ENCODE measurements around the gene NOVA2.

Gene NOVA2

GRCh38 chr19:45962021-45962420 lies 11.6 kb downstream of the NOVA2 start:
- DNase-seq (ENCODE audit: low read depth in 3 of 3) = no peak

GRCh38 chr19:45960595-45961235 lies 12.9 kb downstream of the NOVA2 start:
- no peak for DNase-seq (ENCODE audit: low read depth in 3 of 3)

GRCh38 chr19:45959517-45960025 lies 14.1 kb downstream of the NOVA2 start:
- DNase-seq (ENCODE audit: low read depth in 3 of 3) = no peak

GRCh38 chr19:45958769-45959516 lies 14.7 kb downstream of the NOVA2 start:
- no peak for DNase-seq (ENCODE audit: low read depth in 3 of 3)

GRCh38 chr19:45958320-45958719 lies 15.3 kb downstream of the NOVA2 start:
- no peak for DNase-seq (ENCODE audit: low read depth in 3 of 3)

- no peak for DNase-seq (ENCODE audit: low read depth in 3 of 3)
These were observed 17.6 kb downstream of the NOVA2 start for GRCh38 chr19:45955905-45956608.

- no peak for DNase-seq (ENCODE audit: low read depth in 3 of 3)
These were observed 19.5 kb downstream of the NOVA2 start for GRCh38 chr19:45954156-45954555.

- no peak for DNase-seq (ENCODE audit: low read depth in 3 of 3)
These were observed 20.0 kb downstream of the NOVA2 start for GRCh38 chr19:45953676-45954075.

- DNase-seq (ENCODE audit: low read depth in 3 of 3) = peak in 1 of 3 experiments; percentile 6
These were observed 20.8 kb downstream of the NOVA2 start for GRCh38 chr19:45952686-45953505.

- DNase-seq (ENCODE audit: low read depth in 3 of 3) = no peak
These were observed 21.4 kb downstream of the NOVA2 start for GRCh38 chr19:45952341-45952685.

GRCh38 chr19:45947926-45948325 lies 25.7 kb downstream of the NOVA2 start:
- DNase-seq (ENCODE audit: low read depth in 3 of 3) = no peak

- no peak for DNase-seq (ENCODE audit: low read depth in 3 of 3)
These were observed 33.2 kb downstream of the NOVA2 start for GRCh38 chr19:45940515-45940805.

GRCh38 chr19:45939792-45940514 lies 33.7 kb downstream of the NOVA2 start:
- no peak for DNase-seq (ENCODE audit: low read depth in 3 of 3)

GRCh38 chr19:45938733-45939319 lies 34.8 kb downstream of the NOVA2 start:
- no peak for DNase-seq (ENCODE audit: low read depth in 3 of 3)

- no peak for DNase-seq (ENCODE audit: low read depth in 3 of 3)
These were observed 38.4 kb downstream of the NOVA2 start for GRCh38 chr19:45935267-45935666.

GRCh38 chr19:45934551-45935230 lies 39.0 kb downstream of the NOVA2 start:
- DNase-seq (ENCODE audit: low read depth in 3 of 3) = no peak

GRCh38 chr19:45933759-45934158 lies 39.9 kb downstream of the NOVA2 start:
- no peak for DNase-seq (ENCODE audit: low read depth in 3 of 3)

- no peak for DNase-seq (ENCODE audit: low read depth in 3 of 3)
These were observed 42.6 kb downstream of the NOVA2 start for GRCh38 chr19:45931055-45931454.

GRCh38 chr19:45929247-45929646 lies 44.4 kb downstream of the NOVA2 start:
- no peak for DNase-seq (ENCODE audit: low read depth in 3 of 3)

GRCh38 chr19:45927565-45928261 lies 46.0 kb downstream of the NOVA2 start:
- DNase-seq (ENCODE audit: low read depth in 3 of 3) = peak; percentile 65 to 78 (median 66)

Data from stimulated activated CD4-positive, alpha-beta T cell treated with anti-CD3 and anti-CD28 coated beads, TNF-alpha, amount 100 ng/mL, for 4 hours (primary cell).